ENCODE results near the gene OR2W1. TPM values are rescaled to one million over a fixed set of nuclear protein-coding genes. Genes with fewer than 3 reads are reported as not detected.
A peak's percentile ranks its signal among the peaks of the same experiment; 100 is the strongest.

OR2W1 gene, protein sequence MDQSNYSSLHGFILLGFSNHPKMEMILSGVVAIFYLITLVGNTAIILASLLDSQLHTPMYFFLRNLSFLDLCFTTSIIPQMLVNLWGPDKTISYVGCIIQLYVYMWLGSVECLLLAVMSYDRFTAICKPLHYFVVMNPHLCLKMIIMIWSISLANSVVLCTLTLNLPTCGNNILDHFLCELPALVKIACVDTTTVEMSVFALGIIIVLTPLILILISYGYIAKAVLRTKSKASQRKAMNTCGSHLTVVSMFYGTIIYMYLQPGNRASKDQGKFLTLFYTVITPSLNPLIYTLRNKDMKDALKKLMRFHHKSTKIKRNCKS
- polyA plus RNA-seq (ENCODE audit: insufficient read length in 10 of 10): not detected
- long read RNA-seq, donor 1: 0 reads
- long read RNA-seq, donor 2: 0 reads
- long read RNA-seq, donor 3: 0 reads
- long read RNA-seq, donor 4: 0 reads
- long read RNA-seq, donor 5: 0 reads
- long read RNA-seq, donor 6: 0 reads
- long read RNA-seq, donor 7: 0 reads
- long read RNA-seq, donor 8: 0 reads
- long read RNA-seq, donor 9: 0 reads

- no peak for DNase-seq
Measured at GRCh38 chr6:29045075-29045474, at the start of gene OR2W1. OR2W1 (minus strand) TSS chr6:29045175; CDS start chr6:29045175, 0 bp downstream.

GRCh38 chr6:29092957-29093356, 48.0 kb upstream of the OR2W1 start:
- DNase-seq: no peak

- no peak for DNase-seq
Measured at GRCh38 chr6:29087213-29087612, 42.2 kb upstream of the OR2W1 start, which contains the start of gene OR2B3. OR2B3 (minus strand) TSS chr6:29087313; CDS start chr6:29087248, 65 bp downstream.

DNA sequence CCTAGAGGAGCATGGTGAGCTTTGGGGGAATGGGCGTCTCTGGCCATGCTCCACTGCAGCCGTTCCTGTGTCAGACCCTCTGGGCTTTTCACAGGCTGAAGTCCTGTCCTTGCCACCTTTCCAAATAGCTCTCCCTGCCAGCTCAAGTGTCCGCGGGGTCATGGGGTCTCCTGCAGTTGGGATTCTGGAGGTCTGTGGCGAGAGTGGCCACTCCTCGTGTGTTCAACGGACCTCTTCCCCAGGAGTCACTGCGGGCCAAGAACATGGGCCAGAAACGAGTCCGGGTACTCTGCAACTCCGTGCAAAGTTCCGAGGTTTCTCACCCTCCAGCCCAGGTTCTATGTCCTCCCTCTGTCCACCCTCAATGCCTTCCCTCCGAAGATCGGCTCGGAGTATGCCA, 37.5 kb upstream of the OR2W1 start:
- no peak for DNase-seq

DNA sequence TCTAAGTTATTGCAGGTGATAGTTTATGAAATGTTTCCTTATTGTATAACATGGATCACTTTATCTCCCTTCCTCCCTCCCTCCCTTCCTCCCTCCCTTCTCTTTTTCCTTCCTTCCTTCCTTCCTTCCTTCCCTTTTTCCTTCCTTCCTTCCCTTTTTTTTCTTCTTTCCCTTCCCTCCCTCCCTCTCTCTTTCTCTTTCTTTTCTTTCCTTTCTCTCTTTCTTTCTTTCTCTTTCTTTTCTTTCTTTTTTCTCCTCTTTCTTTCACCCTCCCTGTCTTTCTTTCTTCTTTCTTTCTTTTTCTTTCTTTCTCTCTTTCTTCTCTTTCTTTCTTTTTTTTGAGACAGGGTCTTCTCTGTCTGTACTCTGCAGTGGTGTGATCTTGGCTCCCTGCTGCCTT, 36.3 kb upstream of the OR2W1 start:
- no peak for DNase-seq

GRCh38 chr6:29079203-29079602, 34.2 kb upstream of the OR2W1 start:
- DNase-seq: no peak

GRCh38 chr6:29071831-29072723, 27.1 kb upstream of the OR2W1 start:
- no peak for DNase-seq

- DNase-seq: no peak
Measured at GRCh38 chr6:29051680-29052079, 6.7 kb upstream of the OR2W1 start.

- DNase-seq: no peak
Measured at GRCh38 chr6:29035951-29036350, 9.0 kb downstream of the OR2W1 start.

DNA sequence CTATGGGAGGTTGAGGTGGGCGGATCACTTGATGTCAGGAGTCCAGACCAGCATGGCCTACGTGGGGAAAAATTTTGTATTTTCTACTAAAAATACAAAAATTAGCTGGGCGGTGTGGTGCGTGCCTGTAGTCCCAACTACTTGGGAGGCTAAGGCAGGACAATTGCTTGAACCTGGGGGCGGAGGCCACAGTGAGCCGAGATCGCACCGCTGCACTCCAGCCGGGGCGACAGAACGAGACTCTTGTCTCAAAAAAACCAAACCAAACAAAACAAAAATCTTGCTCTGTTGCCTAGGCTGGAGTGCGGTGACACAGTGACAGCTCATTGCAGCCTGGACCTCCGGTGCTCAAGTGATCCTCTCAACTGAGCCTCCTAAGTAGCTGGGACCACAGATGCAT, 16.2 kb downstream of the OR2W1 start:
- DNase-seq: no peak

GRCh38 chr6:29025927-29026585, 18.9 kb downstream of the OR2W1 start:
- no peak for DNase-seq

GRCh38 chr6:29021434-29021833, 23.5 kb downstream of the OR2W1 start:
- DNase-seq: no peak

DNA sequence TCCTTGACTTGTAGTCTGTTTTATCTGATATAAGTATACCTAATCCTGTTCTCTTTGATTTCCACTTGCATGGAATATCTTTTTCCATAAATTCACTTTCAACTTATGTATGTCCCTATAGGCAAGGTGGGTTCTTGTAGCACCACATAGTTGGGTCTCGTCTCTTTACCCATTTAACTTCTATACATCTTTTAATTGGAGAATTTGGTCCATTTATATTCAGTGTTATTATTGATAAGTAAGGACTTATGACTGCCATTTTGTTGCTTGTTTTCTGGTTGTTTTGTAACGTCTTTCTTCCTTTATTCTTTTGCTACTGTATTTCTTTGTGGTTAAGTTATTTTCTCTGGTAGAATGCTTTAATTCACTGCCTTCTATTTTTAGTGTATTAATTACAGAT, 25.3 kb downstream of the OR2W1 start:
- no peak for DNase-seq

- DNase-seq: no peak
Measured at GRCh38 chr6:29017428-29017802, 27.6 kb downstream of the OR2W1 start.

DNA sequence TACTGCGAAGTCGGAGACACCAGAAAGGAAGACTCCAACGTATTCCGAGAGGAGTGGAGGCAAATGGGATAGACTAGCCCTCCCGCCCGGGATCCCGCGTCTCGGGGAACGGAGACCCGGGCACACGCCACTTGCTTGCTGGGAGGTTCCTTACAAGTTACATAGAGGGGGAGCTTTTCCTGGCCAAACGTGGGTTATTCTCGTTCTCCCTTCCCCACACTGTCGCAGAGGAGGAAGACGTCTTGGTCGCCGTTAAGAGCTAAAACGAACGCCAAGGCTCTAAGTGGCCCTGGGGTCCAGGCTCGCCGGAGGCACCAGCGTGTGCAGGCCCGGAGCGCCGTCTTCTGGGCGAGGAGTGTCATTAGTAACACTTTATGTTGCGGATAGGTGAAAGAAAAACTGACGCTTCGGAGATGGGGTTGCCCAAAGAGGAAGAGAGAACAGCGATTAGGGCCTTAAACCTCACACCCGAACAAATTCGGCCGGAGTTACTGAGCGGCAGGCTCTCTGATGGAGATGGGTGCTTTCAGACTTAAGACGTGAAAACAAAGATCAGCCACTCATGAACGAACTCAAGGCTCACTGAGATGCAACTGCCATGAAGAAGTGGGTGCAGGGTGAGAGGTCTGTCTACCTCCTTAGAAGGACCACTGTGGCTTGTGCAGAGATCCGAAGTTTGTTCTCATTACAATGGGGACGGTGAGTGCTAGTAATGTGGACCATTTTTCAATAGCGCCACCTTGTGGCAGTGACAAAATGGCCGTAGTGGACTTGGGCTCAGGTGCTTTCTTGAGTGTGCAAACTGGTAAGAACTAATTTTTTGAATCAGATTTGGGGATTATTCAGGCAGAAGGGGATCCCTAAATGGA, 28.2 kb downstream of the OR2W1 start:
- peak; percentile 75 to 91 (median 87) for DNase-seq

DNA sequence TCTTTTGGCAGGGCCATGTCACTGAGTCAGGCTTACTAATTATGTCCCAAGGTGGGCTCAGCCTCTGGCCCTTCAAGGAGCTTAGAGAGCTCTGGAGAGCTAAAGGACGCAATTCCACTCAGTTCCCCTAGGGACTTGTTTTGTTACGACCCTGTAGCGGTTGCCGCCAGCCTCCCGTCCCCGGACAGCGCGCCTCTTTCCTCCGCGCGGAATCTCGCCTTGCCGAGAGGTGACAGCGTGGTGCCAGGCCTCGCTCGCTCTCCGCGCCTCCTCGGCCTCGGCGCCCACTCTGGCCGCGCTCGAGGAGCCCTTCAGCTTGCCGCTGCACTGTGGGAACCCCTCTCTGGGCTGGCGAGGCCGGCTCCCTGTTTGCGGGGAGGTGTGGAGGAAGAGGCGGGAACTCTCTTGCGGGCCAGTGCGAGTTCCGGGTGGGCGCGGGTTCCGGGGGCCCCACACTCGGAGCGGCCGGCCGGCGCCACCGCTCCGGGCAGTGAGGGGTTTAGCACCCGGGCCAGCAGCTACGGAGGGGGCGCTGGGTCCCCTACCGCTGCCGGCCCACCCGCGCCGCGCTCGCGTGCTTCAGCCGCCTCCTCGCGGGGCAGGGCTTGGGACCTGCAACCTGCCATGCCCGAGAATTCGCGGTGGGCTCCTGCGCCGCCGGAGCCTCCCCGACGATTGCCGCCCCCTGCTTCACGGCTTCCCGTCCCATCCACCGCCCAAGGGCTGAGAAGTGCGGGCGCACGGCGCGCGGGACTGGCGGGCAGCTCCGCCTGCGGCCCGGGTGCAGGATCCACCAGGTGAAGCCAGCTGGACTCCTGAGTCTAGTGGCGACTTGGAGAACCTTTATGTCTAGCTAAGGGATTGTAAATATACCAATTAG, 30.0 kb downstream of the OR2W1 start:
- DNase-seq: no peak

GRCh38 chr6:29011276-29011734, 33.7 kb downstream of the OR2W1 start:
- DNase-seq: peak; percentile 55 to 91 (median 82)

DNA sequence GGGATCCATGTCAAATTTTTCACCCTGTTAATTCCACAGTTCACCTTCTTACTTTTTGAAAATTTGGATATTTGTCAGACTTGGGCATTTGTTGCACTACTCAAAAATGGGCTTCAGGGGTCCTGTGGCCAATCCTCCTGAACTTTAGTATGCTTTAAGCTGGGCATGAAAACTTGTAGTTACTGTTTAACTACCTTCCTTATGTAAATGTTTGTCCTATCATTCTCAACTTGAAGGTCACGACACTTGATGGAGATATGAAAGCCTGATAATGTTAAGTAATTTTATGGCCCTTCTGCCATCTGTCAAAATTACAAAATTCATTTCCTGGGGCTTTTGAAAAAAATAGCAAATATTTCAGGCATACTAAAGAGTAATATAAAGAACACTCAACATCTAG, 35.6 kb downstream of the OR2W1 start:
- DNase-seq: no peak

GRCh38 chr6:29008089-29008488, 36.9 kb downstream of the OR2W1 start:
- no peak for DNase-seq

Data from muscle of back (tissue), 13 donors.